IMR-90 (cell line): ENCODE results near the gene HMBS. TPM values are rescaled to one million over a fixed set of nuclear protein-coding genes. Genes with fewer than 3 reads are reported as not detected.

Source experiments
- ATAC-seq: fragments of 200-7000 bp; cut with Tn5 transposase; 2 replicates; pipeline ENCODE4 v1.9.1; 2020; ENCODE audit warnings: low read depth, mild to moderate bottlenecking, moderate library complexity
- BruUV-seq: library from RNA; stranded (reverse); fragments of 400-500 nt; replicated peaks from 2 replicates; lab custom pipeline; 2021; lab: Mats Ljungman, UMichigan
- CTCF ChIA-PET: fragments of 300-600 bp; formaldehyde crosslinking; extraction: SDS; loops from one replicate; lab custom pipeline; 2021; ENCODE audit warnings: antibody characterized with exemption; lab: Yijun Ruan, JAX
- POLR2A ChIA-PET: fragments of 300-600 bp; sonication (Branson Sonifier 250); formaldehyde crosslinking; loops from one replicate; lab custom pipeline; 2022; ENCODE audit warnings: antibody characterized with exemption; ENCODE audit not compliant: unreplicated experiment; lab: Charles Lee
- DNase-seq: peaks from one replicate; pipeline ENCODE4 v3.0.0; 2013
- H2AFZ ChIP-seq: replicated peaks from 2 replicates; pipeline ENCODE3; 2013; ENCODE audit warnings: low read length, mild to moderate bottlenecking; ENCODE audit not compliant: poor library complexity
- H2AK5ac ChIP-seq: 2 replicates; pipeline ENCODE4 v1.6.1; 2013; ENCODE audit warnings: low read depth, low read length, inconsistent platforms
- H2AK9ac ChIP-seq: replicated peaks from 2 replicates; pipeline ENCODE3; 2013; ENCODE audit warnings: mild to moderate bottlenecking, low read depth, low read length, moderate library complexity; ENCODE audit not compliant: poor library complexity
- H2BK120ac ChIP-seq: 2 replicates; pipeline ENCODE4 v1.6.1; 2013; ENCODE audit warnings: low read depth, low read length, inconsistent platforms
- H2BK15ac ChIP-seq: 3 replicates; pipeline ENCODE4 v1.6.1; 2013; ENCODE audit warnings: low read depth, low read length, inconsistent platforms
- H2BK20ac ChIP-seq: 2 replicates; pipeline ENCODE4 v1.6.1; 2013; ENCODE audit warnings: low read depth, mild to moderate bottlenecking, inconsistent platforms, low read length, moderate library complexity
- H2BK5ac ChIP-seq: 2 replicates; pipeline ENCODE4 v1.6.1; 2013; ENCODE audit warnings: mild to moderate bottlenecking, low read depth, low read length, inconsistent platforms; ENCODE audit not compliant: poor library complexity, severe bottlenecking
- H3K14ac ChIP-seq: replicated peaks from 2 replicates; pipeline ENCODE4 v1.6.1; 2013; ENCODE audit warnings: low read depth, low read length, inconsistent platforms
- H3K18ac ChIP-seq: 2 replicates; pipeline ENCODE4 v1.6.1; 2013; ENCODE audit warnings: low read depth, low read length, control low read depth
- H3K23ac ChIP-seq: 2 replicates; pipeline ENCODE4 v1.6.1; 2013; ENCODE audit warnings: low read depth, low read length, inconsistent platforms
- H3K27ac ChIP-seq: 2 replicates; pipeline ENCODE4 v1.5.1; 2013; ENCODE audit warnings: mild to moderate bottlenecking, control low read depth, low read length; ENCODE audit not compliant: insufficient read depth
- H3K27me3 ChIP-seq: 2 replicates; pipeline ENCODE4 v1.6.1; 2013; ENCODE audit warnings: low read length; ENCODE audit not compliant: control insufficient read depth, insufficient read depth
- H3K36me3 ChIP-seq: 2 replicates; pipeline ENCODE4 v1.6.1; 2013; ENCODE audit warnings: low read length, mixed read lengths; ENCODE audit not compliant: control insufficient read depth, insufficient read depth
- H3K4ac ChIP-seq: 2 replicates; pipeline ENCODE4 v1.6.1; 2013; ENCODE audit warnings: low read depth, low read length, inconsistent platforms
- H3K4me1 ChIP-seq: 2 replicates; pipeline ENCODE4 v1.6.1; 2013; ENCODE audit warnings: low read length, mixed read lengths; ENCODE audit not compliant: control insufficient read depth, insufficient read depth
- H3K4me2 ChIP-seq: 2 replicates; pipeline ENCODE4 v1.6.1; 2013; ENCODE audit warnings: low read depth, mild to moderate bottlenecking, control low read depth, low read length, moderate library complexity
- H3K4me3 ChIP-seq: 2 replicates; pipeline ENCODE4 v1.5.1; 2013; ENCODE audit warnings: low read depth, mild to moderate bottlenecking, control low read depth, low read length, moderate library complexity; ENCODE audit not compliant: insufficient read depth
- H3K56ac ChIP-seq: 2 replicates; pipeline ENCODE4 v1.6.1; 2013; ENCODE audit warnings: low read length, inconsistent platforms; ENCODE audit not compliant: insufficient read depth; ENCODE audit errors: extremely low read depth
- H3K79me1 ChIP-seq, 2 experiments: 2 replicates each; pipeline ENCODE4 v1.6.1; 2013; ENCODE audit warnings: low read length in 2 of 2, inconsistent platforms in 1 of 2, low read depth in 1 of 2
- H3K9ac ChIP-seq: 2 replicates; pipeline ENCODE4 v1.6.1; 2013; ENCODE audit warnings: low read depth, low read length, control low read depth
- H3K9me1 ChIP-seq: 2 replicates; pipeline ENCODE4 v1.6.1; 2013; ENCODE audit warnings: low read length, inconsistent platforms; ENCODE audit not compliant: insufficient read depth
- H3K9me3 ChIP-seq: 2 replicates; pipeline ENCODE4 v1.6.1; 2013; ENCODE audit warnings: low read length; ENCODE audit not compliant: control insufficient read depth, insufficient read depth
- H4K20me1 ChIP-seq: 2 replicates; pipeline ENCODE4 v1.6.1; 2013; ENCODE audit warnings: low read length, inconsistent platforms; ENCODE audit not compliant: insufficient read depth
- H4K5ac ChIP-seq: 2 replicates; pipeline ENCODE4 v1.6.1; 2013; ENCODE audit warnings: mild to moderate bottlenecking, low read depth, low read length, control low read depth
- H4K8ac ChIP-seq, 2 experiments: 2 replicates each; pipeline ENCODE4 v1.6.1; 2013; ENCODE audit warnings: low read depth in 2 of 2, low read length in 2 of 2, control low read depth in 1 of 2, inconsistent platforms in 1 of 2
- H4K91ac ChIP-seq: 2 replicates; pipeline ENCODE4 v1.6.1; 2013; ENCODE audit warnings: low read depth, low read length, inconsistent platforms; ENCODE audit not compliant: insufficient read depth
- BHLHE40 ChIP-seq: fragments of 150-350 bp; IDR thresholded peaks from 2 replicates; pipeline ENCODE4 v1.6.1; 2016; ENCODE audit warnings: mild to moderate bottlenecking, low read depth, low read length
- CEBPB ChIP-seq: IDR thresholded peaks from 2 replicates; pipeline ENCODE4 v1.6.1; 2012; ENCODE audit warnings: low read depth, low read length, improper control_type of control experiment
- CHD1 ChIP-seq: IDR thresholded peaks from 2 replicates; pipeline ENCODE4 v1.6.1; 2012; ENCODE audit warnings: low read depth, low read length, improper control_type of control experiment
- CTCF ChIP-seq: conservative IDR thresholded peaks from 2 replicates; pipeline ENCODE4 v1.5.1; 2012; ENCODE audit warnings: mild to moderate bottlenecking, low read depth, low read length, improper control_type of control experiment
- FOS ChIP-seq: fragments of 150-350 bp; IDR thresholded peaks from 2 replicates; pipeline ENCODE4 v1.6.1; 2016; ENCODE audit warnings: low read depth, low read length
- MAFK ChIP-seq: IDR thresholded peaks from 2 replicates; pipeline ENCODE4 v1.6.1; 2012; ENCODE audit warnings: low read depth, low read length, improper control_type of control experiment
- MAZ ChIP-seq: IDR thresholded peaks from 2 replicates; pipeline ENCODE4 v1.6.1; 2012; ENCODE audit warnings: low read depth, mild to moderate bottlenecking, low read length, improper control_type of control experiment, moderate library complexity, borderline replicate concordance
- MXI1 ChIP-seq: IDR thresholded peaks from 2 replicates; pipeline ENCODE4 v1.6.1; 2012; ENCODE audit warnings: low read depth, mild to moderate bottlenecking, low read length, moderate library complexity, borderline replicate concordance
- NFE2L2 ChIP-seq: fragments of 150-350 bp; IDR thresholded peaks from 2 replicates; pipeline ENCODE4 v1.6.1; 2016; ENCODE audit warnings: low read depth, mild to moderate bottlenecking, low read length
- POLR2A ChIP-seq: IDR thresholded peaks from 2 replicates; pipeline ENCODE4 v1.6.1; 2012; ENCODE audit warnings: mild to moderate bottlenecking, low read depth, low read length
- RAD21 ChIP-seq: IDR thresholded peaks from 2 replicates; pipeline ENCODE4 v1.6.1; 2012; ENCODE audit warnings: low read length, improper control_type of control experiment
- RFX5 ChIP-seq: IDR thresholded peaks from 2 replicates; pipeline ENCODE4 v1.8.0; 2012; ENCODE audit warnings: low read depth, mild to moderate bottlenecking, low read length, moderate library complexity
- SMC3 ChIP-seq: fragments of 150-350 bp; IDR thresholded peaks from 2 replicates; pipeline ENCODE4 v1.6.1; 2016; ENCODE audit warnings: low read depth, mild to moderate bottlenecking, antibody characterized with exemption, low read length, moderate library complexity
- WGBS, 2 experiments: methylation state at CpG; one replicate each; pipeline versions ENCODE4 v1.1.5 to v1.1.7; 2013; ENCODE audit warnings: missing lambda C conversion rate in 2 of 2; ENCODE audit not compliant: insufficient read length in 1 of 2; ENCODE audit errors: extremely low coverage in 2 of 2; 5-methylcytosine and 5-hydroxymethylcytosine counted together
- dilution Hi-C: fragments of 300-500 bp; cut with HindIII; formaldehyde crosslinking; loops from one replicate; pipeline ENCODE4 v1.14.3; 2018; ENCODE audit warnings: low sequenced_read_pairs; ENCODE audit not compliant: unreplicated experiment
- in situ Hi-C: fragments of 300-500 bp; cut with MboI; formaldehyde crosslinking; loops from 3 replicates; pipeline ENCODE4 v1.14.3; 2019; ENCODE audit warnings: low sequenced_read_pairs, inconsistent platforms, mixed read lengths
- intact Hi-C: fragments of 100-400 bp; cut with micrococcal nuclease; formaldehyde crosslinking; loops from 2 replicates; pipeline ENCODE4 v1.10.0; 2022
- polyA plus RNA-seq, 3 experiments: library from polyadenylated mRNA; depleted of rRNA; stranded (reverse); fragments of >200 nt; gene quantifications; 2 replicates each; pipeline ENCODE4 v1.2.3, GENCODE V29; 2012; ENCODE audit warnings: low replicate concordance in 1 of 3
- total RNA-seq: library from RNA; depleted of rRNA; stranded (reverse); fragments of >200 nt; gene quantifications from 2 replicates; pipeline ENCODE4 v1.2.3, GENCODE V29; 2012
- TF ChIP-seq, protein P1 (sequence below): fragments of 150-350 bp; IDR thresholded peaks from 2 replicates; pipeline ENCODE4 v1.6.1; 2016; ENCODE audit warnings: low read depth, mild to moderate bottlenecking, low read length, moderate library complexity, borderline replicate concordance

The HMBS gene
- total and polyA plus RNA-seq, 2 of the 4 experiments (the other 2 are of a cell fraction) = 17.9 to 59.5 TPM

DNA sequence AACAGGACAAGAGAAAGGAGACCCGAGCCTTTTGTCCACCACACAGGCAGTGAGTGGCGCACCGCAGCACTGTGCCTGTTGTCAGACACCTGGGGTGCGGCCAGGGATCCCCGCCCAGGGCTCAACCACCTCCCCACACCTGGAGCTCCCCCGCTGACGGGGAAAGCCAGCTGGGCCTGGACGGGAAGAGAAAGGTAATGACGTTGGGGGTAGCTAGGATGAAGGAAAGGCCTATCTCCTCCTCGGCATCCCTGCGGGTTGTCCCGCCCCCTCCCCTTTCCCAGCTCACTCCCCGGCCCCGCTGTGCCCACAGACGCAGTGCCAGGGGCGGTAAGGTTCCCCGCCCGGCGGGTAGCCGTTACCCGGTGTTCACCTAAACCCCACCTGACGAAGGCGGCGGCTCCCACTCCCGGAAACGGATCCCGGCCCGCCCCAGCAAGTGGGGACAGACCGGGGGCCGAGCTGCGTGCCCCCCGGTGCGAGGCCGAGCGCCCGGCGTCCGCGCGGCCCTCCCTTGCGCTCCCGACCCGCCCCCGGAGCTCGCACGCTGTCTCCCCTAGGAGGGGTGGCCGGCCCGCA is 28.2 kb upstream of the HMBS start:
- 0 out of 2 replicates have a peak, but pooled peaks cover 5% of the 10 kb centered on the region for H4K20me1 ChIP-seq
- no TSS peak for BruUV-seq
- H3K27ac ChIP-seq = peak overlapping the region; percentile 74
- intact Hi-C loops (no loop called here), dilution Hi-C loops (no loop called here), in situ Hi-C loops (no loop called here)
- TF ChIP-seq, protein P1, sequence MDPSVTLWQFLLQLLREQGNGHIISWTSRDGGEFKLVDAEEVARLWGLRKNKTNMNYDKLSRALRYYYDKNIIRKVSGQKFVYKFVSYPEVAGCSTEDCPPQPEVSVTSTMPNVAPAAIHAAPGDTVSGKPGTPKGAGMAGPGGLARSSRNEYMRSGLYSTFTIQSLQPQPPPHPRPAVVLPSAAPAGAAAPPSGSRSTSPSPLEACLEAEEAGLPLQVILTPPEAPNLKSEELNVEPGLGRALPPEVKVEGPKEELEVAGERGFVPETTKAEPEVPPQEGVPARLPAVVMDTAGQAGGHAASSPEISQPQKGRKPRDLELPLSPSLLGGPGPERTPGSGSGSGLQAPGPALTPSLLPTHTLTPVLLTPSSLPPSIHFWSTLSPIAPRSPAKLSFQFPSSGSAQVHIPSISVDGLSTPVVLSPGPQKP = no peak
- TF ChIP-seq CTCF (no peak), MXI1 (no peak), CEBPB (no peak), SMC3 (no peak), MAFK (no peak), RAD21 (no peak), MAZ (no peak), CHD1 (no peak), FOS (no peak), POLR2A (no peak), RFX5 (no peak), NFE2L2 (no peak), BHLHE40 (no peak)
- H2AFZ ChIP-seq = peak overlapping the region; percentile 98
- no peaks in the 10 kb centered on the region for H3K9me3 ChIP-seq
- WGBS, 2 experiments = 1% methylated on average over 37 of the region's 48 CpGs; no CpG with 5 or more reads in 1 of the 2 experiments
- no peak overlapping the region for H2BK20ac ChIP-seq
- H2AK9ac ChIP-seq = peak overlapping the region; percentile 97
- DNase-seq = peak; percentile 3
- no peaks in the 10 kb centered on the region for H3K27me3 ChIP-seq
- POLR2A ChIA-PET = interaction anchor here (1.5 kb wide), 1 partner anchor 11 kb away, joined by 4 read pairs; the partner anchor contains the start of gene VPS11
- H3K56ac ChIP-seq = no peak overlapping the region
- no peak overlapping the region for H2BK15ac ChIP-seq
- peaks cover 9% of the 10 kb centered on the region for H3K9me1 ChIP-seq
- peak overlapping the region; percentile 61 for H2AK5ac ChIP-seq
- peak overlapping the region; percentile 23 for H4K91ac ChIP-seq
- peak; percentile 6 for ATAC-seq
- H2BK5ac ChIP-seq = peak overlapping the region; percentile 47
- peak overlapping the region; percentile 94 for H3K14ac ChIP-seq
- H3K4me1 ChIP-seq = peaks cover 4% of the 10 kb centered on the region; the same call in 1 of the 2 replicates
- peak overlapping the region; percentile 64 for H3K9ac ChIP-seq
- H3K4me2 ChIP-seq = peak overlapping the region; percentile 83
- no peak overlapping the region for H4K5ac ChIP-seq
- H3K23ac ChIP-seq = peak overlapping the region; percentile 52
- H3K79me1 ChIP-seq = peaks cover 17 to 53% of the 10 kb centered on the region in 2 experiments
- H2BK120ac ChIP-seq = no peak overlapping the region
- H3K4me3 ChIP-seq = peak overlapping the region; percentile 87
- no peak overlapping the region for H3K18ac ChIP-seq
- peak overlapping the region; percentile 59 to 78; a peak in 2 of 4 replicates for H4K8ac ChIP-seq
- peaks cover 36% of the 10 kb centered on the region for H3K36me3 ChIP-seq
- CTCF ChIA-PET = no interaction called here
- H3K4ac ChIP-seq = peak overlapping the region; percentile 87
